DOHH2 (cell line): ENCODE data around the gene FUT6.

ENCODE experiments used
- H3F3A ChIP-seq: fragments of 200-600 bp; sonication (generic), shearing (Covaris generic); 2 replicates; pipeline ENCODE4 v1.6.0; 2016; ENCODE audit warnings: antibody characterized with exemption, mild to moderate bottlenecking; ENCODE audit not compliant: control insufficient read depth, insufficient read depth
- H3K27ac ChIP-seq: fragments of 200-600 bp; sonication (generic); 2 replicates; pipeline ENCODE4 v1.5.1; 2014; ENCODE audit warnings: low read depth, mild to moderate bottlenecking, low read length, moderate library complexity
- H3K27me3 ChIP-seq: fragments of 200-600 bp; sonication (generic); 2 replicates; pipeline ENCODE4 v1.6.1; 2014; ENCODE audit warnings: mild to moderate bottlenecking, low read length, mixed read lengths; ENCODE audit not compliant: control insufficient read depth
- H3K36me3 ChIP-seq: fragments of 200-600 bp; sonication (generic); 2 replicates; pipeline ENCODE4 v1.6.1; 2014; ENCODE audit warnings: mild to moderate bottlenecking, low read length, moderate library complexity, mixed read lengths; ENCODE audit not compliant: control insufficient read depth
- H3K4me1 ChIP-seq: fragments of 200-600 bp; sonication (generic); 2 replicates; pipeline ENCODE4 v1.6.1; 2014; ENCODE audit warnings: mild to moderate bottlenecking, low read length, mixed read lengths; ENCODE audit not compliant: control insufficient read depth
- H3K4me2 ChIP-seq: fragments of 200-600 bp; sonication (generic); 2 replicates; pipeline ENCODE4 v1.6.0; 2014; ENCODE audit warnings: mild to moderate bottlenecking, low read length, moderate library complexity
- H3K4me3 ChIP-seq: fragments of 200-600 bp; sonication (generic); 2 replicates; pipeline ENCODE4 v1.5.1; 2014; ENCODE audit warnings: mild to moderate bottlenecking, low read length, mixed read lengths
- H3K79me2 ChIP-seq: fragments of 200-600 bp; sonication (generic); 2 replicates; pipeline ENCODE4 v1.6.1; 2014; ENCODE audit warnings: mild to moderate bottlenecking, low read length, mixed read lengths; ENCODE audit not compliant: control insufficient read depth
- H3K9me2 ChIP-seq: fragments of 200-600 bp; sonication (generic); replicated peaks from 2 replicates; pipeline ENCODE4 v1.6.1; 2014; ENCODE audit warnings: mild to moderate bottlenecking, low read length, mixed read lengths; ENCODE audit not compliant: control insufficient read depth
- H3K9me3 ChIP-seq: fragments of 200-600 bp; sonication (generic); 2 replicates; pipeline ENCODE4 v1.6.1; 2014; ENCODE audit warnings: antibody characterized with exemption, low read length, mixed read lengths; ENCODE audit not compliant: control insufficient read depth, insufficient read depth
- H4K20me1 ChIP-seq: fragments of 200-600 bp; sonication (generic); 2 replicates; pipeline ENCODE4 v1.6.0; 2014; ENCODE audit warnings: low read depth, mild to moderate bottlenecking, antibody characterized with exemption, low read length, moderate library complexity; ENCODE audit not compliant: control insufficient read depth, insufficient read depth
- CTCF ChIP-seq: fragments of 200-600 bp; sonication (generic); IDR thresholded peaks from one replicate; pipeline ENCODE4 v1.5.1; 2014; ENCODE audit warnings: antibody characterized with exemption, mild to moderate bottlenecking, low read depth, low read length; ENCODE audit not compliant: poor library complexity, severe bottlenecking
- EZH2phosphoT487 ChIP-seq: fragments of 200-600 bp; sonication (generic); IDR thresholded peaks from 2 replicates; pipeline ENCODE4 v1.6.1; 2017; ENCODE audit warnings: borderline replicate concordance, mild to moderate bottlenecking, antibody characterized with exemption, low read length, moderate library complexity, mixed read lengths

The FUT6 gene

GRCh38 chr19:5832061-5832460, 7.4 kb downstream of the FUT6 start:
- Histone ChIP-seq H3K79me2 (no peaks in the 10 kb centered on the region), H3K27me3 (peaks cover 18% of the 10 kb centered on the region), H4K20me1 (no peaks in the 10 kb centered on the region), H3K4me3 (no peak overlapping the region), H3K9me2 (no peaks in the 10 kb centered on the region), H3F3A (no peaks in the 10 kb centered on the region), H3K9me3 (no peaks in the 10 kb centered on the region), H3K27ac (no peak overlapping the region), H3K4me1 (peaks cover 16% of the 10 kb centered on the region), H3K4me2 (no peak overlapping the region), H3K36me3 (no peaks in the 10 kb centered on the region)
- no peak for TF ChIP-seq CTCF
- no peak for TF ChIP-seq EZH2phosphoT487

- Histone ChIP-seq H4K20me1 (no peaks in the 10 kb centered on the region), H3K4me3 (no peak overlapping the region), H3K9me3 (no peaks in the 10 kb centered on the region), H3K9me2 (no peaks in the 10 kb centered on the region), H3K36me3 (no peaks in the 10 kb centered on the region), H3F3A (no peaks in the 10 kb centered on the region), H3K4me1 (peaks cover 25% of the 10 kb centered on the region), H3K27ac (no peak overlapping the region), H3K79me2 (no peaks in the 10 kb centered on the region), H3K27me3 (peaks cover 23% of the 10 kb centered on the region), H3K4me2 (no peak overlapping the region)
- no peak for TF ChIP-seq EZH2phosphoT487
- no peak for TF ChIP-seq CTCF
These were observed 8.3 kb downstream of the FUT6 start for GRCh38 chr19:5831159-5831558.

GRCh38 chr19:5829567-5830310, 9.8 kb downstream of the FUT6 start:
- H3K4me2 ChIP-seq = peak overlapping the region; percentile 9; the same call in 1 of the 2 replicates
- H3F3A ChIP-seq = no peaks in the 10 kb centered on the region
- H3K27me3 ChIP-seq = peaks cover 23% of the 10 kb centered on the region
- peaks cover 27% of the 10 kb centered on the region for H3K4me1 ChIP-seq
- no peak overlapping the region for H3K27ac ChIP-seq
- no peaks in the 10 kb centered on the region for H3K9me2 ChIP-seq
- no peaks in the 10 kb centered on the region for H3K79me2 ChIP-seq
- H3K9me3 ChIP-seq = no peaks in the 10 kb centered on the region
- no peaks in the 10 kb centered on the region for H4K20me1 ChIP-seq
- no peak overlapping the region for H3K4me3 ChIP-seq
- H3K36me3 ChIP-seq = no peaks in the 10 kb centered on the region
- no peak for TF ChIP-seq CTCF
- TF ChIP-seq EZH2phosphoT487 = no peak
